Brain microvascular endothelial cell (primary cell): ENCODE data around the gene ST3GAL4.

Source experiments
- DNase-seq: peaks from one replicate; pipeline ENCODE4 v3.0.0-alpha.2; 2020
- H3K27ac ChIP-seq: fragments of 250-450 bp; sonication (Bioruptor Pico); 2 replicates; pipeline ENCODE4 v1.5.1; 2020; ENCODE audit warnings: mild to moderate bottlenecking, moderate library complexity
- H3K27me3 ChIP-seq: fragments of 250-450 bp; sonication (Bioruptor Pico); replicated peaks from 2 replicates; pipeline ENCODE4 v1.5.1; 2020; ENCODE audit warnings: mild to moderate bottlenecking
- H3K36me3 ChIP-seq: fragments of 250-450 bp; sonication (Bioruptor Pico); replicated peaks from 2 replicates; pipeline ENCODE4 v1.5.1; 2020; ENCODE audit warnings: mild to moderate bottlenecking
- H3K4me3 ChIP-seq: 2 replicates; pipeline ENCODE4 v1.5.1; 2011; ENCODE audit warnings: low read depth, mild to moderate bottlenecking, control low read depth, low read length, moderate library complexity
- CTCF ChIP-seq: IDR thresholded peaks from 2 replicates; pipeline ENCODE4 v1.5.1; 2011; ENCODE audit warnings: low read depth, mild to moderate bottlenecking, moderate library complexity, low read length, control low read depth, inconsistent platforms; ENCODE audit errors: missing control alignments
- in situ Hi-C: cut with HindIII; loops from 2 replicates; pipeline ENCODE4 v1.10.0; 2017; ENCODE audit warnings: low sequenced_read_pairs, low pct_ligation_motif_present

Gene ST3GAL4

GRCh38 chr11:126456089-126456488 lies 100.6 kb downstream of the ST3GAL4 start:
- in situ Hi-C loops = no loop called here
- no peak for DNase-seq
- no peak overlapping the region for H3K4me3 ChIP-seq
- H3K27ac ChIP-seq = no peak overlapping the region
- peaks cover 4% of the 10 kb centered on the region for H3K27me3 ChIP-seq
- TF ChIP-seq CTCF = no peak
- no peaks in the 10 kb centered on the region for H3K36me3 ChIP-seq

- no peak for DNase-seq
- TF ChIP-seq CTCF = no peak
- H3K4me3 ChIP-seq = no peak overlapping the region
- H3K36me3 ChIP-seq = no peaks in the 10 kb centered on the region
- H3K27me3 ChIP-seq = peaks cover 4% of the 10 kb centered on the region
- H3K27ac ChIP-seq = no peak overlapping the region
- in situ Hi-C loops = no loop called here
These were observed 101.5 kb downstream of the ST3GAL4 start for GRCh38 chr11:126456783-126457542.

- Histone ChIP-seq H3K27me3 (peaks cover 2% of the 10 kb centered on the region), H3K36me3 (no peaks in the 10 kb centered on the region), H3K4me3 (no peak overlapping the region), H3K27ac (no peak overlapping the region)
- in situ Hi-C loops = no loop called here
- DNase-seq = no peak
- TF ChIP-seq CTCF = no peak
These were observed 102.3 kb downstream of the ST3GAL4 start for GRCh38 chr11:126457817-126458216.

GRCh38 chr11:126459691-126460281 lies 104.3 kb downstream of the ST3GAL4 start:
- no peak for TF ChIP-seq CTCF
- H3K36me3 ChIP-seq = no peaks in the 10 kb centered on the region
- no peak overlapping the region for H3K4me3 ChIP-seq
- H3K27ac ChIP-seq = no peak overlapping the region
- DNase-seq = no peak
- H3K27me3 ChIP-seq = no peaks in the 10 kb centered on the region
- in situ Hi-C loops = no loop called here

- Histone ChIP-seq H3K27ac (no peak overlapping the region), H3K36me3 (no peaks in the 10 kb centered on the region), H3K27me3 (no peaks in the 10 kb centered on the region), H3K4me3 (no peak overlapping the region)
- TF ChIP-seq CTCF = no peak
- in situ Hi-C loops = no loop called here
- DNase-seq = no peak
These were observed 105.1 kb downstream of the ST3GAL4 start for GRCh38 chr11:126460417-126461095.
